ENCODE measurements around the gene PACSIN2. TPM values are rescaled to one million over a fixed set of nuclear protein-coding genes. Genes with fewer than 3 reads are reported as not detected.

Gene PACSIN2
- total and polyA plus RNA-seq, 2 experiments from 2014 or later = 36.0 to 43.7 TPM

DNA sequence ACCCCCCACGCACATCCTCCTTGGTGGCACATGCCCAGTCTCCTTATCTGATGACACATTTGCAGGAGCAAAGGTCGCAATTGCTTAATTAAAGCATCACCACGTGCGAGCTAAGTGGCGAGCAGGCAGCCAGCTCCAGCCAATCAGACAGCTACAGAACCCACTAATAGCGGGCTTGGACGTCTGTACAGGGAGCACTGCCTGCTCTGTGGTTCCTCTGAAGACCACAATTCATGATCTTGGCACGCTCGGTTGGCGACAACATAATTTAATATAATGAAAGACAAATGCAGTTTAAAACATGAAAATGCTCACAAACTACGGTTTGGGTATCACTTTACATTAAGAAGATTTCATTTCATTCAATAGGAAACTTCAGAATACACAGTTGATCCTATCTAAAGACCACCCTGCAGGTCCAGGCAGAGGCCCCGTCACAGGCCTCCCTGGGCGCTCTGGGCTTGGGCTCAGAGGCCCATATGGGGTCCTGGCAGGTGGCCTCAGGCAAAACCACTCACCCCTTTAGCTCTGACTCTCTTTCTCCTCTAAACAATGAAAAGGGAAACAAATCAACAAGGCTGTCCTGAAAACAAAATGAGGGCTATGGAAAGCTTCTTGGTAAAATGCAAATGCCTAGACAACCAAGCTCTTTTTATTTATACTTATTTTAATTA, 10.4 kb downstream of the PACSIN2 start:
- Histone ChIP-seq H3K27ac (peak overlapping the region; percentile 90), H3F3A (ENCODE audit: insufficient read depth) (peaks cover 69% of the 10 kb centered on the region), H2AFZ (no peak overlapping the region), H3K36me3 (ENCODE audit: low read depth) (no peaks in the 10 kb centered on the region), H3K9ac (peak overlapping the region; percentile 65), H4K20me1 (ENCODE audit: insufficient read depth) (no peaks in the 10 kb centered on the region), H3K27me3 (replicated peaks; ENCODE audit: insufficient read depth) (no peaks in the 10 kb centered on the region), H3K4me3 (peak overlapping the region; percentile 35), H3K9me3 (ENCODE audit: low read depth) (no peaks in the 10 kb centered on the region), H3K4me2 (ENCODE audit: unreplicated experiment) (peak overlapping the region; percentile 44), H3K9me2 (ENCODE audit: insufficient read depth) (no peaks in the 10 kb centered on the region), H3K79me2 (ENCODE audit: insufficient read depth) (peaks cover 98% of the 10 kb centered on the region), H3K4me1 (ENCODE audit: insufficient read depth) (peaks cover 88% of the 10 kb centered on the region)
- TF ChIP-seq EZH2phosphoT487 (IDR thresholded peaks at IDR 0.05; ENCODE audit: insufficient read depth, low read depth) (peak; percentile 83; the same call in 1 of the 2 replicates), EZH2 (IDR thresholded peaks at IDR 0.05; ENCODE audit: insufficient read depth, poor library complexity, severe bottlenecking) (no peak)
- DNase-seq = peak; percentile 79
- 5 to 7% methylated on average over 13 of the region's 13 CpGs for WGBS, 2 experiments (ENCODE audit: low coverage in 1 of 2, low lambda C conversion rate in 2 of 2, missing lambda C conversion rate in 2 of 2)
- in situ Hi-C loops (cut with MboI) = no loop called here

DNA sequence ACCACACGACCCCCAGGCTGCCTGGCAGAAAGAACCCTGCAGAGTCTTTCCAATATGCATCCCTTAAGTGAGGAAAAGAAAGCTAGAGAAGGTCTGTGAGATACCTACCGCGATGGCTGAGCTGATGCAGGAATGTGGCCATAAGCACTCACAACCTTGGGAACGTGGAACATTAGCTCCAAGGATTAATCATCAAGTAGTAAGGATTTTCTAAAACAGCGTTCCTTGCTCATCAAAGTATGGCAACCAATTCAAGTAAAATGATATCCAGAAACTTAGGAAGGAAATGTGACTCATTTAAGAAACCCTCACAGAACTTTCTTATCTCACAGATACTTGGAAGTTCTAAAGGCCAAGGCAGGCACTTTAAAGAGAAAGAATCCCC, 12.8 kb downstream of the PACSIN2 start:
- TF ChIP-seq EZH2phosphoT487 (IDR thresholded peaks at IDR 0.05; ENCODE audit: insufficient read depth, low read depth) (no peak), EZH2 (IDR thresholded peaks at IDR 0.05; ENCODE audit: insufficient read depth, poor library complexity, severe bottlenecking) (no peak)
- no peaks in the 10 kb centered on the region for H3K27me3 ChIP-seq (replicated peaks; ENCODE audit: insufficient read depth)
- peaks cover 62% of the 10 kb centered on the region for H3F3A ChIP-seq (ENCODE audit: insufficient read depth)
- 2 to 4% methylated on average over 5 of the region's 5 CpGs for WGBS, 2 experiments (ENCODE audit: low coverage in 1 of 2, low lambda C conversion rate in 2 of 2, missing lambda C conversion rate in 2 of 2)
- H3K4me2 ChIP-seq (ENCODE audit: unreplicated experiment) = peak overlapping the region; percentile 44
- H3K9me2 ChIP-seq (ENCODE audit: insufficient read depth) = no peaks in the 10 kb centered on the region
- in situ Hi-C loops (cut with MboI) = no loop called here
- H3K9ac ChIP-seq = peak overlapping the region; percentile 69
- peak overlapping the region; percentile 42 for H3K4me3 ChIP-seq
- no peaks in the 10 kb centered on the region for H3K36me3 ChIP-seq (ENCODE audit: low read depth)
- H3K4me1 ChIP-seq (ENCODE audit: insufficient read depth) = peaks cover 81% of the 10 kb centered on the region
- peak overlapping the region; percentile 90 for H3K27ac ChIP-seq
- no peak overlapping the region for H2AFZ ChIP-seq
- no peaks in the 10 kb centered on the region for H3K9me3 ChIP-seq (ENCODE audit: low read depth)
- H4K20me1 ChIP-seq (ENCODE audit: insufficient read depth) = no peaks in the 10 kb centered on the region
- peak; percentile 88 for DNase-seq
- H3K79me2 ChIP-seq (ENCODE audit: insufficient read depth) = peaks cover 98% of the 10 kb centered on the region

DNA sequence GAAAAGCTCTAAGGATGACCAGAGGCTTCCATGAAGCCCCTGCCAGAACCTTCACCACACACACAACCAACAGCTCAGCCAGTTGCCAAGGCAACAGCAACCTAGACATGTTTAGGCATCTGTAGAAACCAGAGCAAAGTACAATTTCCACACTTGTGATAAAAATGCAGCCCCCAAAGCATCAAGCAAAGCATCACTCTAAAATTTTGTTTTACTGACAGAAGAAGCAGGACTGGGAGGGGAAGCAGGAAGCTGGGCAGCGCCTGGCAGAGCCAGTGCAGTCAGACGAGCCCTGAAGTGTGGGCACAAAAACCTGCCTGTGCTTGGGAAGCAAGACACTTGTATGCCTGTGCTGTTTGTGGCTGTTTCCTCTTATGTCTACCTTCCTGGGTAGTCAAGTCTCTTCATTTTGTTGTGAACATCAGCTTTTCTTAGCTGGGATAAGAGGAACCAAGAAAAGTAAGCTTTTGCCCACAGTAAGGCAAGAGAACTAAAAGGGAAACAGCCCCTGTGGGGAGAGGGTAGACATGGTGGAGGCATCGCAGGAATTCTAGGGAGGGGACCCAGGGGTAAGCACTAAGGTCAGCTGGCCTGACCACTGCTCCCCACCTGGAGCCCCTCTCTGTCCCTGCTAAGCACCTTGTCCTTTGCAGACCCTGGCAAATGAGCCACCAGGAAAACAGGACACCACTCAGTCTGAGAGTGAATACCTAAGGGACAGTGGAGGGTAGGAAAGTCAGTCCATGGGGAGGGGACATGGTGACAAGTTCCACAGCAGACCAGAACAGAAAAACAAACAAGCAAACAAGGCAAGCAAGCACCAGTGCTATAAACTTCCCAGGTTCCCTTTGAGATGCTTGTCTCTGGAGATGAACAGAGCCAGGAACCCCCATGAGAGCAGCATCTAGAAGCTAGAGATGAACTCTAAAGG, 13.4 kb downstream of the PACSIN2 start:
- H3K9me2 ChIP-seq (ENCODE audit: insufficient read depth) = no peaks in the 10 kb centered on the region
- H2AFZ ChIP-seq = no peak overlapping the region
- H3K36me3 ChIP-seq (ENCODE audit: low read depth) = no peaks in the 10 kb centered on the region
- peaks cover 83% of the 10 kb centered on the region for H3K4me1 ChIP-seq (ENCODE audit: insufficient read depth)
- peak overlapping the region; percentile 42 for H3K4me3 ChIP-seq
- peak; percentile 68 for DNase-seq
- peak overlapping the region; percentile 44 for H3K4me2 ChIP-seq (ENCODE audit: unreplicated experiment)
- H3K27me3 ChIP-seq (replicated peaks; ENCODE audit: insufficient read depth) = no peaks in the 10 kb centered on the region
- no peaks in the 10 kb centered on the region for H3K9me3 ChIP-seq (ENCODE audit: low read depth)
- peaks cover 98% of the 10 kb centered on the region for H3K79me2 ChIP-seq (ENCODE audit: insufficient read depth)
- TF ChIP-seq EZH2 (IDR thresholded peaks at IDR 0.05; ENCODE audit: insufficient read depth, poor library complexity, severe bottlenecking) = no peak
- no peak for TF ChIP-seq EZH2phosphoT487 (IDR thresholded peaks at IDR 0.05; ENCODE audit: insufficient read depth, low read depth)
- 58 to 75% methylated on average over 3 of the region's 3 CpGs for WGBS, 2 experiments (ENCODE audit: low coverage in 1 of 2, low lambda C conversion rate in 2 of 2, missing lambda C conversion rate in 2 of 2)
- peak overlapping the region; percentile 69 for H3K9ac ChIP-seq
- H4K20me1 ChIP-seq (ENCODE audit: insufficient read depth) = no peaks in the 10 kb centered on the region
- H3F3A ChIP-seq (ENCODE audit: insufficient read depth) = peaks cover 60% of the 10 kb centered on the region
- in situ Hi-C loops (cut with MboI) = no loop called here
- peak overlapping the region; percentile 90 for H3K27ac ChIP-seq

DNA sequence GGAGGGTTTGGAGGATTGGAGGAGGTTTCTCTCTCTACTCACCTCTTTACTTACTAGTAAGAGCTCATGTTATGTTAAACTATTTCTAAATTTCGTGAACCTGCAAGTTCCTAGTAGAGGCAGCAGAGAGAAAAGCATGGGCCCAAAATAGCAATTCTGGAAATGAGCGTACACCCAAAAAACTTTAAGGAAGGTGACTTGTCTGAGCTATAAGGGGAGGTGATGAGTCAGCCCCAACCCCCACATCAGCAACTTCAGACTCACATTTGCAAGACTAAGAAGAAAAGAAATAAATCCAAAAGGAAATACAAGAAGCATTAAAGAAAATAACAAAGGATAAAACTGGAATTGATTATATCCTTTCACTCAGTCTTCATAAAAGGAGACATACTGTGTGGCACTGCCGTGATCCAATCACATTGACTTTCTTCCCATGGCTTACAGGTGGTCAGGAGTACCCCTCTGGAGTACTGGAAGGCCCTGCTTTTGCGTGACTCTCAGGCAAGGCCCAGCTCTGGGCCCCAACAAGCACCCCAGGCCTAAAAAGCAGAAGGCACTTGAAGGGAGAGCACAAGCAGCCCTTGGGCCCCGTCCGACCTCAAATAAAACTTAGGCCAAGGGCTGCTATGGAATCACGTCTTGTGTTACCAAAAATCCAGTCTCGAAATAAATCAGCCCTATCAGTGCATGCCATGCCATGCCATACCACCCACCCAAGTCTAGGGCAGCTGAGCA, 14.3 kb downstream of the PACSIN2 start:
- Histone ChIP-seq H3K9me2 (ENCODE audit: insufficient read depth) (no peaks in the 10 kb centered on the region), H3K4me3 (peak overlapping the region; percentile 40), H3F3A (ENCODE audit: insufficient read depth) (peaks cover 64% of the 10 kb centered on the region), H2AFZ (no peak overlapping the region), H3K79me2 (ENCODE audit: insufficient read depth) (peaks cover 98% of the 10 kb centered on the region), H3K4me2 (ENCODE audit: unreplicated experiment) (peak overlapping the region; percentile 44), H3K4me1 (ENCODE audit: insufficient read depth) (peaks cover 92% of the 10 kb centered on the region), H3K9ac (peak overlapping the region; percentile 69), H3K27ac (peak overlapping the region; percentile 90), H3K27me3 (replicated peaks; ENCODE audit: insufficient read depth) (no peaks in the 10 kb centered on the region), H3K36me3 (ENCODE audit: low read depth) (no peaks in the 10 kb centered on the region), H4K20me1 (ENCODE audit: insufficient read depth) (no peaks in the 10 kb centered on the region), H3K9me3 (ENCODE audit: low read depth) (no peaks in the 10 kb centered on the region)
- in situ Hi-C loops (cut with MboI) = no loop called here
- peak; percentile 71 for DNase-seq
- 62 to 71% methylated on average over 8 of the region's 8 CpGs for WGBS, 2 experiments (ENCODE audit: low coverage in 1 of 2, low lambda C conversion rate in 2 of 2, missing lambda C conversion rate in 2 of 2)
- TF ChIP-seq EZH2phosphoT487 (IDR thresholded peaks at IDR 0.05; ENCODE audit: insufficient read depth, low read depth) = no peak
- TF ChIP-seq EZH2 (IDR thresholded peaks at IDR 0.05; ENCODE audit: insufficient read depth, poor library complexity, severe bottlenecking) = no peak

All from GM23248 (cell line).